NCI-H2081 (cell line): ENCODE results near the gene BAIAP2.
A peak's percentile ranks its signal among the peaks of the same experiment; 100 is the strongest.
"Not testable (repeated sequence)": the region's sequence is repeated elsewhere in the genome, so short reads cannot be mapped to it uniquely, and the experiment has no call there.

Source experiments
- DNase-seq, 2 experiments: peaks; one replicate each; lab custom pipeline; 2025; lab: John Stamatoyannopoulos, UW

Gene BAIAP2

GRCh38 chr17:81002013-81002384, 33.0 kb upstream of the BAIAP2 start:
- no peak for DNase-seq

- peak; percentile 41 to 73 for DNase-seq
Measured at GRCh38 chr17:81002409-81003361, 32.3 kb upstream of the BAIAP2 start.

GRCh38 chr17:81003711-81004475, 31.1 kb upstream of the BAIAP2 start:
- peak in 1 of 2 experiments; percentile 17 for DNase-seq

- no peak for DNase-seq
Measured at GRCh38 chr17:81006891-81007290, 28.1 kb upstream of the BAIAP2 start.

GRCh38 chr17:81008140-81008539, 26.8 kb upstream of the BAIAP2 start:
- no peak for DNase-seq

GRCh38 chr17:81009136-81009535, 25.8 kb upstream of the BAIAP2 start:
- no peak for DNase-seq

GRCh38 chr17:81010935-81011334, 24.0 kb upstream of the BAIAP2 start:
- no peak for DNase-seq

GRCh38 chr17:81011951-81012350, 23.0 kb upstream of the BAIAP2 start:
- DNase-seq: no peak

GRCh38 chr17:81012574-81013447, 22.1 kb upstream of the BAIAP2 start:
- DNase-seq: no peak

- no peak for DNase-seq
Measured at GRCh38 chr17:81013642-81014041, 21.3 kb upstream of the BAIAP2 start.

- no peak for DNase-seq
Measured at GRCh38 chr17:81015136-81015535, 19.8 kb upstream of the BAIAP2 start.

- DNase-seq: no peak
Measured at GRCh38 chr17:81016575-81016974, 18.4 kb upstream of the BAIAP2 start.

- not testable (repeated sequence) for DNase-seq
Measured at GRCh38 chr17:81017330-81017729, 17.6 kb upstream of the BAIAP2 start.

GRCh38 chr17:81018044-81018802, 16.7 kb upstream of the BAIAP2 start:
- peak; percentile 17 to 65 for DNase-seq

- DNase-seq: no peak
Measured at GRCh38 chr17:81019563-81020442, 15.1 kb upstream of the BAIAP2 start.

- DNase-seq: no peak
Measured at GRCh38 chr17:81020443-81020766, 14.5 kb upstream of the BAIAP2 start.

GRCh38 chr17:81020767-81021497, 14.0 kb upstream of the BAIAP2 start:
- DNase-seq: no peak

GRCh38 chr17:81021531-81022343, 13.2 kb upstream of the BAIAP2 start:
- DNase-seq: no peak

- no peak for DNase-seq
Measured at GRCh38 chr17:81022344-81022676, 12.6 kb upstream of the BAIAP2 start.
